D721Med (cell line): Measurements from ENCODE around the gene PGM1.

ENCODE experiments used
- DNase-seq: peaks from one replicate; pipeline ENCODE4 v3.0.0; 2011; ENCODE audit warnings: low spot score; ENCODE audit not compliant: insufficient read length
- FAIRE-seq: peaks from 2 replicates; lab custom pipeline; 2011; peaks lifted over from hg19 to GRCh38; lab: Jason Lieb, UNC
- TF ChIP-seq, protein P1 (sequence below): IDR thresholded peaks from 2 replicates; pipeline ENCODE4 v1.5.1; 2012; ENCODE audit warnings: mild to moderate bottlenecking, control low read depth; ENCODE audit not compliant: insufficient read depth; ENCODE audit errors: missing control alignments

PGM1 gene

DNA sequence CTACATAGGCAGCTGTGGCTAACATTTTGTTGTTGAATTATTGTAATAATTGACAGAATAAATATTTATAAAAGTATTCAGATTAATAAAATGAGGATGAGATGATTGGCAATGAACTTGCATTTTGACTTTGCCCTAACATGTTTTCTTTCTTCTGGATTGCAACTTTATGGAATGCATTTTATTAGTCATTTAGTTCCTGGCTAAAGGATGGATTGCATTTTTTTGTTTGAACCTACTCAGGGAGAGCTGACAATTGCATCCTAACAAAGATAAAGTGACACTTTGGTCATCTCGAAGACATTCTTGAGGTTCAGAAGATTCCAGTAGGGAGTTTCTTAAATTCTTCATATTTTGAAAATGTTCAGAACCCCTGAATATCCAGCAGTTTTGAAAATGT lies 37.5 kb downstream of the PGM1 start:
- TF ChIP-seq, protein P1, sequence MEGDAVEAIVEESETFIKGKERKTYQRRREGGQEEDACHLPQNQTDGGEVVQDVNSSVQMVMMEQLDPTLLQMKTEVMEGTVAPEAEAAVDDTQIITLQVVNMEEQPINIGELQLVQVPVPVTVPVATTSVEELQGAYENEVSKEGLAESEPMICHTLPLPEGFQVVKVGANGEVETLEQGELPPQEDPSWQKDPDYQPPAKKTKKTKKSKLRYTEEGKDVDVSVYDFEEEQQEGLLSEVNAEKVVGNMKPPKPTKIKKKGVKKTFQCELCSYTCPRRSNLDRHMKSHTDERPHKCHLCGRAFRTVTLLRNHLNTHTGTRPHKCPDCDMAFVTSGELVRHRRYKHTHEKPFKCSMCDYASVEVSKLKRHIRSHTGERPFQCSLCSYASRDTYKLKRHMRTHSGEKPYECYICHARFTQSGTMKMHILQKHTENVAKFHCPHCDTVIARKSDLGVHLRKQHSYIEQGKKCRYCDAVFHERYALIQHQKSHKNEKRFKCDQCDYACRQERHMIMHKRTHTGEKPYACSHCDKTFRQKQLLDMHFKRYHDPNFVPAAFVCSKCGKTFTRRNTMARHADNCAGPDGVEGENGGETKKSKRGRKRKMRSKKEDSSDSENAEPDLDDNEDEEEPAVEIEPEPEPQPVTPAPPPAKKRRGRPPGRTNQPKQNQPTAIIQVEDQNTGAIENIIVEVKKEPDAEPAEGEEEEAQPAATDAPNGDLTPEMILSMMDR, result no peak
- FAIRE-seq (no peak), DNase-seq (no peak)

DNA sequence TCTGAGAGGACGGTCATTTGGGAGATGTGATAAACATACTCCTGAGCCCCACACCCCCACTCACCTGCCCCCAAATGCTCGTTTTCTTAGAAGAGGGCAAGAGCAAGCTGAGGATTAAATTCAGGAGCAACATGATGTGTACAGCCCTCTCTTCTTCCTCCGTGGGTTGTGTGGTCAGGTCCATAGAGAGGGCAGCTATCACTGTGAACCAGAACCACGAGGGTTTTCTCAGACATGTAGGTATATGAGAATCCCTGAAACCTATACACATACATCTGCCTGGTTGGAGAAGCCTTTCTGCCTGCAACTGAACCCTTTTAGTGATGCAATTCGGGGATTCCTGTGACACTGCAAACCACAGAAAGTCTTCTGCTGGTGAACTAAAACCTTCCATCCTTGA lies 38.9 kb downstream of the PGM1 start:
- FAIRE-seq (no peak), DNase-seq (no peak)
- TF ChIP-seq, protein P1, result no peak

GRCh38 chr1:63633281-63633680 lies 40.1 kb downstream of the PGM1 start:
- FAIRE-seq (no peak), DNase-seq (no peak)
- TF ChIP-seq, protein P1, result no peak

GRCh38 chr1:63634471-63634870 lies 41.3 kb downstream of the PGM1 start:
- TF ChIP-seq, protein P1, result no peak
- no peak for FAIRE-seq
- no peak for DNase-seq

DNA sequence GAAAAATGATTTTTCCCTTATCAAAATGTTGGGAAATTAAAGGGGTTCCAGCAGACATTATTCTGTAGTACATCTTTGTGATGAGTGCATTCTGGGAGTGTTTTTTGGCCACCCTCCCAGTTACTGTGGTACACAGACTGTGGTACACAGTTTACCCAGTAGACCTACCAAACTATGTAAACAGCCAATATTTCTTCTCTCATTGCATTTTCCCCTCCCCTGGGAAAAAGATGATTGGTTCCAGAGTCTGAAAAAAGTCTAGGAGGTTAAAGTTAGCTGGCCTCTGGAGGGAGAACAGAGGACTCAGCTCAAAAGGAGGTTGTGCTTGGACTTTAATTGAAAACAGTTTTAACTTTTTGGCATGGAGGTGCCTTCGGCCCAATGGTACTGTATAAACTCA lies 42.5 kb downstream of the PGM1 start:
- TF ChIP-seq, protein P1, result no peak
- DNase-seq (no peak), FAIRE-seq (no peak)

DNA sequence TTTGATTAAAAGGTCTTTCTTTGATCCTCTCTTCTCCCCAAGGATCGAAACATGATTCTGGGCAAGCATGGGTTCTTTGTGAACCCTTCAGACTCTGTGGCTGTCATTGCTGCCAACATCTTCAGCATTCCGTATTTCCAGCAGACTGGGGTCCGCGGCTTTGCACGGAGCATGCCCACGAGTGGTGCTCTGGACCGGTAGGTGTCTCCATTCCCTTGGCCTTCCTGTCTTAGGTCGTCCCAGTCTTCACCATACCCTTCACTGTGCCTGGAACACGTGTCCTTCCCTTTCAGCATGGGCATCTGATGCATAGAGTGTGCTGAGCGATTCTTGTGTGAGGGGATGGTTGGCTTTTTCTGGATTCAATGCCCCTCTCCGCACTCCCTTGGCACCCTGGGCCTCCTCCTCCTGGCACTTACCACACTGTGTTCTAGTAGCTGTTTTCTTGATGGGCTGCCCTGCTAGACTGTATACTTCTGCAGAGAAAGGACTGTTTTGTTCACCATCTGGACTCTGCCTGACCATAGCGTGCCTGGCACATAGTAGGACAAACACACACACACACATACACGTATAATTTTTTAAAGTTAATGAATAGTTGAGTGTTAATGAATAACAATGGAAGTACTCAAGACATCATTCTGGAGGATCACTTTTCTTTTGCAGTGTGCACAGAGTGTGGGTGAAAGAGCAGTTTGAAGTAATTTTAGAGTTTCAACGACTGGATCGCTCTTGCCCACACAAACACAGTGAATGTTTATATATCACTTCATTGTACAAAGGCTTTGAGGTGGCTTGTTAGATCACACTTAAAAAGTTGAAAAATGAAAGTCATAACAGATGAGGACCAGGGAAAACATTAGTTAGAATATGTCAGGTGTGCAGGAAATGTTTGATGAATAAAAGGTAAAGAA lies 43.2 kb downstream of the PGM1 start:
- FAIRE-seq (no peak), DNase-seq (no peak)
- TF ChIP-seq, protein P1, result no peak

DNA sequence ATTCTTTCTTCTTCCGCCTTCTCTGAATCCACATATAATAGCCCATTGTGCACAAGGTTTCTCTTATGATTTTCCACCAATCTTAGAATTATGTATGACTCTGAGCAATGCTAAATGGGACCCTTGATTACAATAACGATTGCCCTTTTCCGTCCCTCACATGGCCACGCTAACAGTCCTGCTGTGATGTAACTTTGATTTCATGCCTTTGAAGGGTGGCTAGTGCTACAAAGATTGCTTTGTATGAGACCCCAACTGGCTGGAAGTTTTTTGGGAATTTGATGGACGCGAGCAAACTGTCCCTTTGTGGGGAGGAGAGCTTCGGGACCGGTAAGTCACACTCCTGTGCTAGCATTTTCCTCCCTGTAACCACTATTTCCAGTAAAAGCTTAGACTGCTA lies 45.3 kb downstream of the PGM1 start:
- TF ChIP-seq, protein P1, result no peak
- no peak for FAIRE-seq
- no peak for DNase-seq
